GM21786 (cell line): Measurements from ENCODE around the gene ZNF862.
A peak's percentile ranks its signal among the peaks of the same experiment; 100 is the strongest.
"Not testable (repeated sequence)": the region's sequence is repeated elsewhere in the genome, so short reads cannot be mapped to it uniquely, and the experiment has no call there.

ENCODE experiments used
- ATAC-seq: cut with Tn5 transposase; IDR thresholded peaks from one replicate; pipeline ENCODE4 v1.9.1; 2021; ENCODE audit not compliant: unreplicated experiment

The ZNF862 gene

DNA sequence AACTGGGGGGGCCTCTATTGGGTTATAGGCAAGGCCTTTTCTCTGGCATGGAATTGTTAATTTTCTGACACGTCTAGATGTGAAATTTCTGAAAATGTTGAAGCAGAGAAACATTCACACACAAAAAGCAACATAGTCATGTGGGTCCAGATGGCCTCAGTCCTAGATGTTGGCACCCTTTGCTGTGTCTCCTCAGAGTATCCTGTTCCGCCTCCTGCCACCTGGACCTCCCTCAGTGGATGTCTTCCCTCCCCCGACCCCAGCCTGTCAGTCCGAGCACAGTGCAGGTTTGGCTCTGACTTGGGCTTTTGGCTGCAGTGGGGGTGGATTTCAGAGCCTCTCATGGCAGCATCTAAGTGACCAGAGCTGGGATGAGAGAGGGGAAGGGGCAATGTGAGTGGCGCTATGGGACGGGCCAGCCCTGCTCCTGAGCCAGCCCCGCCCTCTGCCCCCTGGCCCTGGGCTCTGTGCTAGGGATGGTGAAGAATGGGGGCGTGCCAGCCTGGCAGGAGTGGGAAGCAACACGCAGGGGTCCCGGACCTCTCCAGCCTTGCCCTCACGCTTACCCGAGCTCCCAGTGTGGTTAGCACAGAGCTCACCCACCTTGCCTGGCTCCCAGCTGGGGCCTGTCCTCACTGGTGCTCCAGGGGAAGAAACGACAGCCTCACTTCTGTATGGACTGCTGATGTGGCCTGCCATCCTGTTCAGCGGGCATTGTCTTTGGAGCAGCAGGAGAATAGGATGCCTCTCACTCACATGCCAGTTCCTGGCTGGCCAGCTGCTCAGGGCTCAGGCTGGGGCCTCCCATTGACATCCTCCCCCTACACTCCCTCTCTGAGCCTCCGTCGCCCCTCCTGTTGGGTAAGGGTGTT lies 41.8 kb downstream of the ZNF862 start:
- no peak for ATAC-seq

DNA sequence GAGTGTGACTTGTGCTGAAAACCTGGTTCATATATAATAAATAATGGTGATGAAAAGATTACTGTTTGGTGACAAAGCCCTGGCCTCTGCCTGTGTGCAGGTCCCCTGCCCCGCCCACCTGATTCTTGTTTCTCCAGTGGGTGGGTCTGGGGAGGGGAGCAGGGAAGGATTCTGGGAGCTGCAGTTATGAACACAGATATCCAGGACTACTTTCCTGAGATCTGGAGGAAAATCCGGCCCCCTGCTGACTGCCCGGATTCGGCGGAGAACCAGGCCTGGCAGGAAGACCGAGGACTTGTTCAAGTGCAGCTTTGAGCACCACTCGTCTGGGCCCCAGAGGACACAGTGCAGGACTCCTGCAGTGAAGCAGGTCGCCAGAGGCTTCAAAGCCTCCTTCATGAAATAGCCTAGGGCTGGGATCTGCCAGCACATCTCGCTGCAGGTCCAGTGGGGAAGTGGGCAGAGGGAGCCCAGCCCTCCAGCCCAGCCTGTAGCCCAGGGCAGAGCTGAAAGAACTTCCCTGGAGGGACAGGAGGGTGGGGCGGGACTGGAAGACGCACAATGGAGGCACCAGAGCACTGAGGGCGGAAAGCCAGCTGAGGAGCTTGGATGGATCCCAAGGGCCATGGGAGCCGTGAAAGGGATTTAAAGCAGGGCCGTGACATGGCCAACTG lies 42.6 kb downstream of the ZNF862 start:
- no peak for ATAC-seq

- no peak for ATAC-seq
Observed at GRCh38 chr7:149881328-149882247, 43.4 kb downstream of the ZNF862 start.

DNA sequence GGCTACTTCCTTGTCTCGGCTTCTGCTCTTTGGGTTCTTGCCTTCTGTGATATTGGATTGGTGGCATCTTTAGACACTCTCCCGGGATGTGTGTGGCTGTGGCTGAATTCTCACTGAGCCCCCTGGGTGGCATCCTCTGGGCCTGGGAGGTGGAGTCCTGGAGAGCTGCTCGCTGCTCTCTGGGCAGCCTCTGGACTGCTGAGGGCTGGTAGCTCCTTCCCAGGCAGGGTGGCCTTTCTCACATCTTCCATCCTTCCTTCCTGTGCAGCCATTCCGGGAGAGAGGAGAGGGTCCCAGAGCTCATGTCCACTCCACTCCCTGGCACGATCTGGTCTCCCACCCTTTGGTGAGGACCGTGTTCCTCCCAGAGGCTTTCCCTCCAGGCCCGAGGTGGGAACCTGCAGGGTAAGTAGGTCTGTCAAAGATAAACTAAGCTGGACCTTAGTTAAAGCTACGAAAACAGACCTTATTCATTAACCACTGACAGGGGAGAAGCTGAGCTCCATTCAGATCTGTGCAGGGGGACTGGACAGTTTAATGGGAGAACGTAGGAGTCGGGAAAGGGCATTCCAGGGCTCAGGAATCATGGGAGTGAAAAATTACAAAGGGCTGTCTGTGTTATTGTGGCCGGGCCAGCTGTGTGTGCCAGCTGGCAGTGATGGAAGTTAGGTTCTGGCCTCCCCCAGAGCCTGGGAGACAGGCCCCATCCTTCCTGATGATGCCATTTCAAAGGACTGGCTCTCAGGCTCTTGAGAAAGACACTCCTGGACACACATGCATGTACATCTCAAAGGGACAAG lies 44.3 kb downstream of the ZNF862 start:
- ATAC-seq, result no peak

DNA sequence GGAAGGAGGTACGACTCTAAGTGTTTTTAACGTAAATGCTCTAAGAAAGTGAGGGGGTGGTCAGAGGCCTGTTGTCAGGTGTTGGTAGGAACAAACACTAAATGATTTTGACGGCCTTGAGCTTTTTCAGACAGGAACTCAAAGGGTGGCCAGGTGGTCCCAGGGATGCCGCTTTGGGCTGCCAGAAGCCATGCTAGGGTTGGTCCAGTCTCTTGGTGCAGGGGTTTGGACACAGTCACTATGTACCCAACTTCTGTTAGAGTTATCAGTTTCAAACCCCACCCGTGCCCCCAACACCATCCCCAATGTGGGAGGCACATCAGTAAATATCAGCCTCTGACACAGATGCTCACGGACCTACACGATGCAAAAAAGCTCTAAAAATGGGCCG lies 44.9 kb downstream of the ZNF862 start:
- ATAC-seq, result no peak

GRCh38 chr7:149883452-149883861 lies 45.3 kb downstream of the ZNF862 start:
- peak; percentile 67 for ATAC-seq

DNA sequence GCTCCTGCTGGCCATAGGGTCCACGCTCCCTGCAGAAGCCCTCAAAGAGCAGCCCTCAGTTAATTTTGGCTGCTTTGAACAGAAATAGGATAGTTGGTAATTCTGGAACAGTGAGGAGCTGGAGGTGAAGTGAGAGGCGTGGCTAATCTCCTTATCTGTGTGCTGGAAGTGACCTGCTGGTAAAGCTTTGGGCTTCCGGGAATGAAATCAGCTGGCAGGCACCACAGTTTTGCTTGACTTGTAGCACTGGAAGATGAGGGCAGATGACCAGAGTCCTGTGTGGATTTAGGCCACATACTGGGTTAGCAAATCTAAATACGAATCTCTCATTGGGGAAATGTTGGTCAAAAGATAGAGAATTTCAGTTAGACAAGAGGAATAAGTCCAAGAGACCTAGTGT lies 45.8 kb downstream of the ZNF862 start:
- ATAC-seq, result no peak

- no peak for ATAC-seq
Observed at GRCh38 chr7:149884541-149884940, 46.4 kb downstream of the ZNF862 start.

DNA sequence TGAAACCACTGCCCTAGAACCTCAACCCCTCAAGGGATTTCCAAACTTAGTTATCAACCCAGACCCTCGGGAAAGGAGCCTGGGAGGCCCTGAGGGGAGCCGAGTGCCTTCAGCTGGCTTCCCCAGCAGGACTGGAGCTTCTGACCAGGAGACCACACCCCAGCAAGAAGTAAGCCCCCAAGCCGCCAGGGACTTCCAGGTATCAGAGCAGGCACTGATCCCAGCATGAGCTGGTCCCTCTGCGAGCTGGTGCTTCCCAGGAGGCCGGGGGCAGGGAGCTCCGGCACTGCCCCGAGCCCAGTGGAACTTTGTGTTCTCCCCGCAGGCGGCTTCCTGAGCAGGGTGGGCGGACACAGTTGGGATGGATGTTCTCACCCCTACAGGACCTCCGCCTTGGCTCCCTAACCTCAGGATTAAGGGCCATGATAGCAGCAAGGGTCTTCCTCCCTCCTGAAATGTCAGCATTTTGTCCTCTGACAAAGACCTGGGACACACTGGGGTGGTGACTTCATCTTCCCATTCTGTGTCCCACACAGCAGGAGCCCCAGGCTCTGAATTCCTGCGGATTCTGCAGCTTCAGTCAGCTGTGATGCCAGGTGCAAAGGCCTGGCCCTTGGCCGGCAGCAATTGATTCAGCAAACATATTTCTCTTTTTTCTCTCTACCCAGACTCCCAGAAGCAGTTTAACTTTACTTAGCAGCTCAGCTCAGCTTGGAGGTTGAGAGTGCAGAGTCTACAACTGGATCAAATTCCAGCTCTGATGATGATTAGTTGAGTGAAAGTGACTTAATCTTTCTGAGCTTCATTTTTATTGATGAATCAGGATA lies 47.2 kb downstream of the ZNF862 start:
- ATAC-seq, result no peak

- no peak for ATAC-seq
Observed at GRCh38 chr7:149886018-149886415, 47.8 kb downstream of the ZNF862 start.

DNA sequence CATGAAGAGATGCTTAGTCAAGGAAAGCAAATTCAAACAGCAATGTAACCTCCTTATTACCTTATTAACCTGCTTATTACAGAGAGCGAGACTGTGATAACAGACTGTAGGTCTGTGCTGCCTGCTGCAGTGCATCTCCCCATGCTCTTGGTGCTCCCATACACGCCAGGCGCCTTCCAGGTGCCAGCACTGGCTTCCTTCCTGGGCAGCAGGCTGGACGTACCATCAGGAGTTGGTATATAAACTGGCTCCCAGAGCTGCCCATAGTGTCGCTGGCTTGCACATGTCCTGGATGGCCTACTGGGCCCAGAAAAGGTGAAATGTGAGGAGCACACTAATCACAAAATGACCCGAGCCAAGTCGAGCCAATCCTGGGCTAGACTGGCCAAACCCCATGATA lies 49.1 kb downstream of the ZNF862 start:
- ATAC-seq, result no peak

DNA sequence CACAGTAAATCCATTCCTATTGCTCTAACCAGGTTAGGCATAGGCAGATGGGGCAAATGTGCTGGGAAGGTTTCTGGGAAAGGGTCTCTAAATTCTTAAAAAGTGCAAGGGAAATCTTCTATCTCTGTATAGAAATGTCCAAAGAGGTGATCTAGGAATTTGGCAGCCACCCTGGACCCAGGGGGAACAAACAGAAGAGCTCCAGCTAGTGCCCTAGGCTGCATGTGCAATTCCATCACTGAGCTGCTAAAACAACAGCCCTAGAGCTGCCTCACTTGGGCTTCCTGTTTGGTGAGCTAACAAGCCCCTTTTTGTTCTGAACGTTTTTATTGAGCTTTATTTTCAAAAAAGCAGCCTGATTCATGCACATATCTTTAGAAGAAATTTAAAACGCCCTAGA lies 52.5 kb downstream of the ZNF862 start:
- ATAC-seq, result not testable (repeated sequence)

GRCh38 chr7:149894957-149895356 lies 56.8 kb downstream of the ZNF862 start:
- ATAC-seq, result not testable (repeated sequence)

- not testable (repeated sequence) for ATAC-seq
Observed at GRCh38 chr7:149907776-149908376, 69.7 kb downstream of the ZNF862 start.

- ATAC-seq, result not testable (repeated sequence)
Observed at GRCh38 chr7:149910219-149910618, 72.0 kb downstream of the ZNF862 start.

- not testable (repeated sequence) for ATAC-seq
Observed at GRCh38 chr7:149912126-149912525, 74.0 kb downstream of the ZNF862 start.
